Nephron (organoid): ENCODE data around the gene JMJD6.

Experiments used
- H3K27ac Mint-ChIP-seq, 3 experiments: 2 replicates each; pipeline ENCODE4 v1.8.0; 2020; ENCODE audit warnings: mixed read lengths in 3 of 3, mild to moderate bottlenecking in 2 of 3, moderate library complexity in 1 of 3
- H3K27me3 Mint-ChIP-seq: 2 replicates; pipeline ENCODE4 v1.8.0; 2021; ENCODE audit warnings: low read depth, mild to moderate bottlenecking, moderate library complexity, mixed read lengths
- H3K36me3 Mint-ChIP-seq: 2 replicates; pipeline ENCODE4 v1.8.0; 2020; ENCODE audit warnings: low read depth, mixed read lengths
- H3K4me1 Mint-ChIP-seq: 2 replicates; pipeline ENCODE4 v1.8.0; 2020; ENCODE audit warnings: mixed read lengths
- H3K4me3 Mint-ChIP-seq, 3 experiments: 2 replicates each; pipeline ENCODE4 v1.8.0; 2020; ENCODE audit warnings: mild to moderate bottlenecking in 3 of 3, mixed read lengths in 3 of 3, moderate library complexity in 2 of 3
- H3K9me3 Mint-ChIP-seq: 2 replicates; pipeline ENCODE4 v1.8.0; 2020; ENCODE audit warnings: mixed read lengths
- CTCF ChIP-seq, 3 experiments: fragments of 200-600 bp; sonication (generic); IDR thresholded peaks; one replicate each; pipeline ENCODE4 v1.5.0; 2021; ENCODE audit warnings: antibody characterized with exemption in 3 of 3; ENCODE audit not compliant: unreplicated experiment in 3 of 3

The JMJD6 gene

DNA sequence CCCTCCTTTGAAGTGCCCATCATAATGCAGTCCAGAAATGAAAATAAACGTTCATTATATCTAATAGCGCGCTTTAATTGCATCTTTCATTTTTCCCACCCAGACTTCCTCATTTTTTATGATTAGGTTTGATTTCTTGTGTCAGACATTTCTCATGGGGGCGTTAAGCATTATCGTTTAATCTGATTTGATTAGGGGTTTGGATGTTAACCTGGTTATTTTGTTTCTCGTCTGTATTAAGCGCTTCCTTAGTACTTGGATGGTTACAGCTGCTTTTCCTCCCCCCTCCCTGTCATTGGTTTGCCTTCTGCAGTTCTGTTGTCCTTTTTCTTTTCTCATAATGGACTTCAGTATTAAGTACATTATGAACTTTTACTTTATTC lies 12.1 kb upstream of the JMJD6 start:
- Mint-ChIP-seq H3K27me3 (no peaks in the 10 kb centered on the region), H3K36me3 (peaks cover 44% of the 10 kb centered on the region), H3K9me3 (no peaks in the 10 kb centered on the region), H3K27ac (peak overlapping the region; percentile 98 to 99 (median 99)), H3K4me1 (peaks cover 61% of the 10 kb centered on the region), H3K4me3 (peak overlapping the region; percentile 97 to 100 (median 98))
- TF ChIP-seq CTCF (IDR thresholded peaks at IDR 0.05; ENCODE audit: unreplicated experiment in 3 of 3): no peak

DNA sequence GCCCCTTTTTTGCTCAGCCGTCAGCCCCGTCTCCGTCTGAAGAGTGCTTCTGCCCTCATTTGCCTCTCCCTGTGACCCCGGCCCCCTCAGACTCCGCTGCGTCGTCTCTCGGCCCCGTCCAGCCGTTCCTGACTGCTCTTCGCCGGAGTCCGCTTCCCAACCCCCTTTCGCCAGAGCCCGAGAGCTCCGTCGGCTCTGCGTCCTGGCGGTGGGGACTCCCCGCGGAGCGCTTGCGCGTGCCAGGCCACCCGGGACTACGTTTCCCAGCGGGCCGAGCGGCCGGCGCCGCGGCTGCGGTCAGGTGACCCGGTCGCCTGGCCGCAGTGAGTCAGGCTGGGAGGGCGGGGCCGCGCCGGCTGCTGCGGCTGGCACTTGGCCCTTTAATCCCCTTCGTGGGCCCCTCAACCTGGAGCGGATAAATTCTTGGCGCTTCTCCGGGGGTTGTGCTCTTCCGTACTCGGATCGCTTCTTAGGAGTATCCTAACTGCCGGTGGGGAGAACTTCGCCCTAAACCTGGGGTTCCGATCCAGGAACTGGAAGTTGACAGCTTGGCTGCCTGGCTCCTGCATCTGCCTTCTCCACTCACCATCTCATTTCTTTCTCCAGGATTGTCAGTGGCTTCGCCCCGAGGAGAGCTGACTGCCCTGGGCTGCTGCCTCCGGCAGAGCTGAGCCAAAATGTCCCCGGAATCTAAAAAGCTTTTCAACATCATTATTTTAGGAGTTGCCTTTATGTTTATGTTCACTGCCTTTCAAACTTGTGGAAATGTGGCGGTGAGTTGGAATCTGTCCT lies 11.5 kb upstream of the JMJD6 start, which contains the start of gene MFSD11:
MFSD11 (plus strand) TSS at position 444 of the 792 bp plus-strand sequence; CDS start at position 678, 234 bp downstream.
- TF ChIP-seq CTCF (IDR thresholded peaks at IDR 0.05; ENCODE audit: unreplicated experiment in 3 of 3): no peak
- H3K4me1 Mint-ChIP-seq: peaks cover 67% of the 10 kb centered on the region
- H3K36me3 Mint-ChIP-seq: peaks cover 45% of the 10 kb centered on the region
- H3K4me3 Mint-ChIP-seq: peak within 1 kb of the TSS; percentile 97 to 100 (median 98)
- H3K27me3 Mint-ChIP-seq: no peaks in the 10 kb centered on the region
- peak within 1 kb of the TSS; percentile 98 to 99 (median 99) for H3K27ac Mint-ChIP-seq
- no peaks in the 10 kb centered on the region for H3K9me3 Mint-ChIP-seq

DNA sequence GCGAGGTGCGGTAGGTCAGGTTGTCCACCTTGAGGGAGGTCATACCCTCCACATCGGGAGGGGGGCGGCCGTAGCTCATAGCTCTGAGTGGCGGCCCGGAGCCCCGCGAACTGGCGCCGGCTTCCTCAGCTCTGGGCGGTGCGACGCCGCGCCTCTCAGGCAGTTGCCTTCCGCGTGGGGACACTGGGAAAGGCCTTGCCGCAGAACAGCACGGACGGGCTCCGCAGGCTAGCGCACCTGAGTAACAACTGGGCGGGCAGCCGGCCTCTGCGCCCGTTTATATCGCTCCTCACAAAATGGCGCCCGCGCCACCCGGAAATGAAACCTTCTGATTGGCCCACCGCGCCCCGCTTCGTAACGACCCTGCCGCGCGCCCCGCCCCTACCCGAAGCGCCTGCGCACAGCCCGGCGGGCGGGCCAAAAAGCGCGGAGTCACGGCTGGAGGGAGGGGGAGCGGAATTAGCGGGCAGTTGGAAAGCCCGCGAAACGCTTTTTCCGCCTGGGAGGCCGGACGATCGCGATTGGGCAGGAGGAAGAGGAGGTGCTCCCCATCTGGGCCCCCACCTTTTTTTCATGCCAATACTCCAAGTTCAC lies 10.8 kb upstream of the JMJD6 start, which contains the start of gene SRSF2:
SRSF2 (minus strand) TSS at position 250 of the 594 bp plus-strand sequence; CDS start at position 79, 171 bp downstream.
- H3K27ac Mint-ChIP-seq: peak within 1 kb of the TSS; percentile 98 to 99 (median 99)
- TF ChIP-seq CTCF (IDR thresholded peaks at IDR 0.05; ENCODE audit: unreplicated experiment in 3 of 3): no peak
- no peaks in the 10 kb centered on the region for H3K27me3 Mint-ChIP-seq
- peak within 1 kb of the TSS; percentile 97 to 100 (median 99) for H3K4me3 Mint-ChIP-seq
- peaks cover 65% of the 10 kb centered on the region for H3K4me1 Mint-ChIP-seq
- peaks cover 41% of the 10 kb centered on the region for H3K36me3 Mint-ChIP-seq
- no peaks in the 10 kb centered on the region for H3K9me3 Mint-ChIP-seq

- H3K4me3 Mint-ChIP-seq: peak overlapping the region; percentile 97 to 100 (median 99)
- H3K27me3 Mint-ChIP-seq: no peaks in the 10 kb centered on the region
- H3K27ac Mint-ChIP-seq: peak overlapping the region; percentile 98 to 99 (median 99)
- H3K9me3 Mint-ChIP-seq: no peaks in the 10 kb centered on the region
- TF ChIP-seq CTCF (IDR thresholded peaks at IDR 0.05; ENCODE audit: unreplicated experiment in 3 of 3): peak in 1 of 3 experiments; percentile 26
- peaks cover 40% of the 10 kb centered on the region for H3K36me3 Mint-ChIP-seq
- peaks cover 60% of the 10 kb centered on the region for H3K4me1 Mint-ChIP-seq
Observed at GRCh38 chr17:76736349-76737081, 10.1 kb upstream of the JMJD6 start.

DNA sequence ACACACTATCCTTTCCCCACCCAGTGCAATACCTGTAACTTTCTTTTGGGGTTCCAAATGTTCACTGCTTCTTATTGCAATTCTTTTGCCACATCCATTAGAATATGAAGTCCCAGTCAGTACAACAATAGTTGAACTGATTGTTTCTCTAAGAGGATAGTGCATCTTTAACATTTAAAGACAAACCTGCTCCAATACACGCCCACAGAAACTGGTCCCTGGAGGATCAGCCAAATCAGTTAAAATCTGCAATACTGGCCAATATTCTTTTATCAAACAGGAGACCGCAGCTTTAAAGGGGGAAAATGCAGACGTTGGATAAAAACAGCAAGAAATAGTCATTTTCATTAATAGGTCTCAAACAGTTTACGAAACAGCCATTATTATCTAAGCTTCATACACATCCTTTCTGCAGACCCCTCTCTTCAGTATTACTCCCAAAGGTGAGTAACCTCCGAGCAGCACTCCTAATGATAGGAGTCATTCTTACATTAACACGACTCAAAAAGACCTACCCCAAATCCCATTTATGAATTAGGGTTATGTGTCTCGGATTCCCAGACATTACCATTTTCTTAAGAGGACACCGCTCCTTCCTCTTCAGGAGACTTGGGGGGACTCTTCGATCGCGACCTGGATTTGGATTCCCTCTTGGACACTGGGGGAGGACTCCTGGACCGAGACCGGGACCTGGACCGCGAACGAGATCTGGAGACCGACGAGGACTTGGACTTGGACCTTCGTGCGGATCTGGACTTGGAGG lies 9.4 kb upstream of the JMJD6 start:
- peak overlapping the region; percentile 97 to 99 (median 99) for H3K4me3 Mint-ChIP-seq
- no peaks in the 10 kb centered on the region for H3K9me3 Mint-ChIP-seq
- no peaks in the 10 kb centered on the region for H3K27me3 Mint-ChIP-seq
- peaks cover 43% of the 10 kb centered on the region for H3K36me3 Mint-ChIP-seq
- no peak for TF ChIP-seq CTCF (IDR thresholded peaks at IDR 0.05; ENCODE audit: unreplicated experiment in 3 of 3)
- peaks cover 55% of the 10 kb centered on the region for H3K4me1 Mint-ChIP-seq
- H3K27ac Mint-ChIP-seq: peak overlapping the region; percentile 92 to 99 (median 97)
